A549 treated with AZD9567 at 1 μM for 4 hours (cell line): ENCODE measurements around the gene MADCAM1. TPM values are rescaled to one million over a fixed set of nuclear protein-coding genes. Genes with fewer than 3 reads are reported as not detected.

Experiments used
- total RNA-seq: library from RNA; stranded (reverse); fragments of 200-300 nt; extraction: Qiagen RNA extraction; gene quantifications from 5 replicates; pipeline ENCODE4 v1.2.3, GENCODE V29; 2022; ENCODE audit not compliant: insufficient read depth

MADCAM1 gene
- total RNA-seq = 0.16 to 0.29 TPM (median 0.24 TPM) in 4 of 5 replicates, not detected in the other

GRCh38 chr19:496112-496665 lies at the start of gene MADCAM1:
Gene MADCAM1 (plus strand): TSS chr19:496486. CDS start chr19:496500, 14 bp downstream.

GRCh38 chr19:460877-461720 lies 35.2 kb upstream of the MADCAM1 start, which contains the start of gene SHC2:
Gene SHC2 (minus strand): TSS chr19:461033. CDS start chr19:460996, 37 bp downstream.

GRCh38 chr19:507286-508203 lies 11.3 kb downstream of the MADCAM1 start, which contains the start of gene TPGS1:
Gene TPGS1 (plus strand): TSS chr19:507497. CDS start chr19:507507, 10 bp downstream.

GRCh38 chr19:531753-532560 lies 35.7 kb downstream of the MADCAM1 start, which contains the start of gene CDC34:
Gene CDC34 (plus strand): TSS chr19:531760. CDS start chr19:531932, 172 bp downstream.

GRCh38 chr19:543910-544608 lies 47.8 kb downstream of the MADCAM1 start, which contains the start of gene GZMM:
Gene GZMM (plus strand): TSS chr19:544053. CDS start chr19:544072, 19 bp downstream.

Other genes with a start within 250 kb of the MADCAM1 start
- 59.4 to 105 TPM (median 93.8 TPM) in 5 replicates for gene PLPP2, start 205.1 kb upstream of the MADCAM1 start, total RNA-seq
- gene MIER2, start 151.7 kb upstream of the MADCAM1 start, total RNA-seq = 7.1 to 22.2 TPM (median 20.3 TPM) in 5 replicates
- gene C2CD4C, start 87.3 kb upstream of the MADCAM1 start, total RNA-seq = 0.34 to 0.52 TPM (median 0.46 TPM) in 4 of 5 replicates, not detected in the other
- gene SHC2, start 35.5 kb upstream of the MADCAM1 start, total RNA-seq = 0.75 to 1.4 TPM (median 0.95 TPM) in 4 of 5 replicates, not detected in the other
- gene TPGS1, start 11.0 kb downstream of the MADCAM1 start, total RNA-seq = 14.2 to 17.3 TPM (median 16.0 TPM) in 5 replicates
- gene CDC34, start 35.3 kb downstream of the MADCAM1 start, total RNA-seq = 71.1 to 97.1 TPM (median 96.7 TPM) in 5 replicates
- gene GZMM, start 47.6 kb downstream of the MADCAM1 start, total RNA-seq = 0.26 to 0.62 TPM (median 0.32 TPM) in 4 of 5 replicates, not detected in the other
- gene BSG, start 76.1 kb downstream of the MADCAM1 start, total RNA-seq = 672 to 739 TPM (median 723 TPM) in 5 replicates
- gene HCN2, start 93.4 kb downstream of the MADCAM1 start, total RNA-seq = 26.8 to 36.7 TPM (median 34.9 TPM) in 5 replicates
- 79.2 to 97.4 TPM (median 83.6 TPM) in 5 replicates for gene POLRMT, start 137.1 kb downstream of the MADCAM1 start, total RNA-seq
- 0.58 to 0.97 TPM (median 0.78 TPM) in 4 of 5 replicates, not detected in the other for gene FGF22, start 143.4 kb downstream of the MADCAM1 start, total RNA-seq
- gene RNF126, start 166.7 kb downstream of the MADCAM1 start, total RNA-seq = 63.5 to 73.3 TPM (median 72.5 TPM) in 5 replicates
- gene FSTL3, start 179.9 kb downstream of the MADCAM1 start, total RNA-seq = 198 to 279 TPM (median 261 TPM) in 5 replicates
- gene PRSS57, start 199.0 kb downstream of the MADCAM1 start, total RNA-seq = 0.10 to 0.32 TPM (median 0.13 TPM) in 3 of 5 replicates, not detected in the others
- gene PALM, start 212.4 kb downstream of the MADCAM1 start, total RNA-seq = 6.7 to 14.2 TPM (median 12.8 TPM) in 5 replicates